Upper lobe of left lung (tissue), 6 donors: Measurements from ENCODE around the gene COG4. TPM values are rescaled to one million over a fixed set of nuclear protein-coding genes. Genes with fewer than 3 reads are reported as not detected.

Experiments
- ATAC-seq, 2 donors: fragments of 200-7000 bp; cut with Tn5 transposase; one replicate each; pipeline ENCODE4 v1.9.1; 2022; ENCODE audit warnings: mild to moderate bottlenecking in 2 of 2, moderate library complexity in 2 of 2; ENCODE audit not compliant: low FRiP score in 2 of 2
- DNase-seq, 2 donors: peaks; one replicate each; pipeline ENCODE4 v3.0.0-alpha.2; 2019 to 2020
- H3K27ac ChIP-seq, 4 donors: fragments of 200-600 bp; sonication (generic); one replicate each; pipeline ENCODE4 v1.5.1; 2016 to 2019
- H3K27me3 ChIP-seq, 4 donors: fragments of 200-600 bp; sonication (generic); one replicate each; pipeline ENCODE4 v1.5.1; 2017 to 2019
- H3K36me3 ChIP-seq, 4 donors: fragments of 200-600 bp; sonication (generic); one replicate each; pipeline ENCODE4 v1.5.1; 2016 to 2019
- H3K4me1 ChIP-seq, 4 donors: fragments of 200-600 bp; sonication (generic); one replicate each; pipeline ENCODE4 v1.5.1; 2018 to 2019
- H3K4me3 ChIP-seq, 4 donors: fragments of 200-600 bp; sonication (generic); one replicate each; pipeline ENCODE4 v1.5.1; 2017 to 2019; ENCODE audit warnings: mild to moderate bottlenecking in 2 of 4, moderate library complexity in 1 of 4
- H3K9me3 ChIP-seq, 4 donors: fragments of 200-600 bp; sonication (generic); one replicate each; pipeline ENCODE4 v1.5.1; 2018 to 2019
- CTCF ChIP-seq, 6 experiments: fragments of 450-650 bp in 4 of 6; fragments of 200-600 bp in 2 of 6; sonication (generic) in 2 of 6; IDR thresholded peaks; one replicate each; pipeline ENCODE4 v1.5.1; 2016 to 2019; ENCODE audit warnings: antibody characterized with exemption in 6 of 6
- EP300 ChIP-seq, 4 donors: sonication (generic); formaldehyde crosslinking; IDR thresholded peaks; one replicate each; pipeline ENCODE4 v1.5.1; 2017; ENCODE audit warnings: antibody characterized with exemption in 4 of 4, control low read depth in 2 of 4
- POLR2A ChIP-seq, 4 donors: fragments of 450-650 bp; IDR thresholded peaks; one replicate each; pipeline ENCODE4 v1.5.1; 2016 to 2017; ENCODE audit warnings: antibody characterized with exemption in 4 of 4, mild to moderate bottlenecking in 2 of 4
- POLR2AphosphoS5 ChIP-seq, 2 donors: sonication (generic); formaldehyde crosslinking; IDR thresholded peaks; one replicate each; pipeline ENCODE4 v1.5.1; 2017; ENCODE audit warnings: antibody characterized with exemption in 2 of 2
- WGBS, 2 donors: methylation state at CpG; one replicate each; pipeline ENCODE4 v1.1.5; 2017 to 2018; 5-methylcytosine and 5-hydroxymethylcytosine counted together
- total RNA-seq, 6 donors: library from RNA; depleted of rRNA in 4 of 6; stranded (reverse); fragments of >200 nt in 4 of 6; gene quantifications; one replicate each; pipeline versions ENCODE4 v1.1.0 to v1.2.1, GENCODE V29; 2016 to 2021
- donor health status: DM: no; HTN: no; CAD: no; lungs with moderate emphysema.
- donor health status: DM: no; HTN: yes; CAD: no; lungs with severe emphysema.

COG4 gene
- total RNA-seq, 6 donors from 2014 or later = 35.0 to 111 (median 59.6) TPM

DNA sequence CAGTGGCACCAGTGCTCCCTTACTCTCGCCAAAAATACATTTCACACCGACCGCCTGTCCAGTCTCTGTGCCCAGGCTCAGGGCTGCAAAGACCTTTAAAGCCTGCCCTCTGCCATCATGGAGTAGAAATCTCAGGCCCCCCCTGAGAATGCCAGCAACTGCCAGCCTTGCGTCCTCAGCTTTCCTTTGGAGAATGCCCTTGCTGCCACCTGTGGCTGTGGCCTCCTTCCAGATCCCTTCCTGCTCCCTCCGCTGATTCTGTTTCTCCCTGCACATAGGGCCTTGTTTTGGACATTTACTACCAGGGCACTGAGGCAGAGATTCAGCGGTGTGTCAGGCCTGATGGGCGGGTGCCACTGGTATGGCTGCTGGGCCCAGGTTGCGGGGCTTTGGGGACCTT, 55.7 kb downstream of the COG4 start:
- 94 to 97% methylated on average over 8 of the region's 8 CpGs for WGBS, 2 donors
- ATAC-seq (no peak), DNase-seq (no peak)
- Histone ChIP-seq H3K4me1 (no peaks in the 10 kb centered on the region), H3K9me3 (no peaks in the 10 kb centered on the region), H3K27ac (no peak overlapping the region), H3K36me3 (peaks cover 0 to 60% (median 28%) of the 10 kb centered on the region in 4 donors), H3K4me3 (no peak overlapping the region), H3K27me3 (no peaks in the 10 kb centered on the region)
- TF ChIP-seq POLR2AphosphoS5 (IDR thresholded peaks at IDR 0.05) = no peak
- TF ChIP-seq POLR2A (IDR thresholded peaks at IDR 0.05) = no peak
- TF ChIP-seq EP300 (IDR thresholded peaks at IDR 0.05) = no peak
- TF ChIP-seq CTCF (IDR thresholded peaks at IDR 0.05) = no peak

- DNase-seq (no peak), ATAC-seq (no peak)
- Histone ChIP-seq H3K27ac (no peak overlapping the region), H3K9me3 (no peaks in the 10 kb centered on the region), H3K4me1 (no peaks in the 10 kb centered on the region), H3K36me3 (peaks cover 0 to 56% (median 26%) of the 10 kb centered on the region in 4 donors), H3K27me3 (no peaks in the 10 kb centered on the region), H3K4me3 (no peak overlapping the region)
- 80 to 92% methylated on average over 2 to 9 of the region's 11 CpGs for WGBS, 2 donors
- no peak for TF ChIP-seq POLR2A (IDR thresholded peaks at IDR 0.05)
- no peak for TF ChIP-seq CTCF (IDR thresholded peaks at IDR 0.05)
- TF ChIP-seq POLR2AphosphoS5 (IDR thresholded peaks at IDR 0.05) = no peak
- no peak for TF ChIP-seq EP300 (IDR thresholded peaks at IDR 0.05)
Observed at GRCh38 chr16:70467113-70467512, 56.2 kb downstream of the COG4 start.

DNA sequence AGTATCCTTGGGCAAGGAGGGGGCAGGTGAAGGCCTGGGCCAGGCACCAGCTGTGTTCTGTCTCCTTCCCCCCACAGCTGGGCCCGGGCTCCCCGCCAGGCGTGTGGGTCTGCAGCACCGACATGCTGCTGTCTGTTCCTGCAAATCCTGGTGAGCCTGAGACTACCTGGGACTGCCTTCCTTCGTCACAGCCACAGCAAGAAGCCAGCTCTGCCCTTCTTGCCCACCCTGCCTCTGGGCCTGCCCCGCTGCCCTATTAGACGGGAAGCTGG, 56.6 kb downstream of the COG4 start:
- peaks cover 0 to 52% (median 26%) of the 10 kb centered on the region in 4 donors for H3K36me3 ChIP-seq
- H3K9me3 ChIP-seq = no peaks in the 10 kb centered on the region
- H3K27ac ChIP-seq = no peak overlapping the region
- no peaks in the 10 kb centered on the region for H3K4me1 ChIP-seq
- WGBS, 2 donors = 68 to 83% methylated on average over 4 to 7 of the region's 7 CpGs
- no peak overlapping the region for H3K4me3 ChIP-seq
- no peaks in the 10 kb centered on the region for H3K27me3 ChIP-seq
- TF ChIP-seq POLR2A (IDR thresholded peaks at IDR 0.05) = no peak
- DNase-seq (peak in 1 of 2 donors; percentile 72), ATAC-seq (no peak)

- ATAC-seq (no peak), DNase-seq (no peak)
- peaks cover 4 to 5% (median 5%) of the 10 kb centered on the region in 4 donors for H3K4me1 ChIP-seq
- no peak for TF ChIP-seq POLR2AphosphoS5 (IDR thresholded peaks at IDR 0.05)
- no peak for TF ChIP-seq CTCF (IDR thresholded peaks at IDR 0.05)
- TF ChIP-seq POLR2A (IDR thresholded peaks at IDR 0.05) = no peak
- TF ChIP-seq EP300 (IDR thresholded peaks at IDR 0.05) = no peak
- H3K27ac ChIP-seq = no peak overlapping the region
- peaks cover 0 to 48% (median 26%) of the 10 kb centered on the region in 4 donors for H3K36me3 ChIP-seq
- H3K4me3 ChIP-seq = no peak overlapping the region
- H3K27me3 ChIP-seq = no peaks in the 10 kb centered on the region
- WGBS, 2 donors = 89 to 92% methylated on average over 13 of the region's 13 CpGs
- no peaks in the 10 kb centered on the region for H3K9me3 ChIP-seq
Observed at GRCh38 chr16:70465999-70466804, 57.2 kb downstream of the COG4 start.

DNA sequence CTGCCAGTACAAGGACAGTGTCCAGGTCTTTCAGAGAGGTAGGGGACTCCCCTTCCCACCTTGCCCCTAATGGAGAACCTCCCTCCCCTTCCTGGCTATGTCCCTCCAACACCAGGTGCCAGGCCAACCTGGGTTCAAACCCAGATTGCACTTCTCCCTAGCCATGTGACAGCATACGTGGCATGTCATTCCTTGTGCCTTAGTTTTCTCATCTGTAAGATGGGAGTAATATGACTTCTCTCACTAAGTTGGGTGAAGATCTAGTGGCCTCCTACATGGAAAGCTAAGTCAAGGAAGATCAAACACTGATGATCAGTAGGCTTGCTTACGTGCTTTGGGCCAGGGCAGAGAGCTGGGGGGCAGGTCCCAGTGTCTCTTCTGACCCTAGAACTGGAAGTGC, 60.1 kb downstream of the COG4 start:
- no peak for ATAC-seq
- Histone ChIP-seq H3K27me3 (no peaks in the 10 kb centered on the region), H3K4me3 (no peak overlapping the region), H3K36me3 (peaks cover 0 to 44% (median 25%) of the 10 kb centered on the region in 4 donors), H3K4me1 (peaks cover 7 to 13% (median 12%) of the 10 kb centered on the region in 4 donors), H3K9me3 (no peaks in the 10 kb centered on the region), H3K27ac (no peak overlapping the region)
- no peak for TF ChIP-seq EP300 (IDR thresholded peaks at IDR 0.05)
- no peak for TF ChIP-seq POLR2AphosphoS5 (IDR thresholded peaks at IDR 0.05)
- no peak for TF ChIP-seq CTCF (IDR thresholded peaks at IDR 0.05)
- no peak for TF ChIP-seq POLR2A (IDR thresholded peaks at IDR 0.05)
- 100% methylated on average over 1 to 2 of the region's 2 CpGs for WGBS, 2 donors
- DNase-seq = no peak
